Endothelial cell of umbilical vein (primary cell): ENCODE measurements around the gene BPIFA1. TPM values are rescaled to one million over a fixed set of nuclear protein-coding genes. Genes with fewer than 3 reads are reported as not detected.

Experiments used
- BruUV-seq: library from RNA; stranded (reverse); fragments of 400-500 nt; replicated peaks from 2 replicates; lab custom pipeline; 2021; lab: Mats Ljungman, UMichigan
- CTCF ChIA-PET: fragments of 300-600, 350-600 bp; sonication (Branson Sonifier 250); formaldehyde crosslinking; loops from one replicate; lab custom pipeline; 2021; ENCODE audit warnings: antibody characterized with exemption, inconsistent platforms; lab: Charles Lee
- POLR2A ChIA-PET: fragments of 300-600, 350-600 bp; sonication (Branson Sonifier 250); formaldehyde crosslinking; loops from one replicate; lab custom pipeline; 2021; ENCODE audit warnings: antibody characterized with exemption, inconsistent platforms; lab: Charles Lee
- DNase-seq: peaks from one replicate; pipeline ENCODE4 v3.0.0-alpha.2; 2011; ENCODE audit warnings: low read depth, low spot score
- FAIRE-seq: peaks from 2 replicates; lab custom pipeline; 2011; peaks lifted over from hg19 to GRCh38; lab: Jason Lieb, UNC
- H2AFZ ChIP-seq: 2 replicates; pipeline ENCODE4 v1.6.0; 2012; ENCODE audit warnings: low read depth, low read length, control low read depth, inconsistent platforms
- H3K27ac ChIP-seq: 2 replicates; pipeline ENCODE4 v1.5.1; 2011; ENCODE audit warnings: low read depth, mild to moderate bottlenecking, control low read depth, low read length, moderate library complexity; ENCODE audit not compliant: insufficient read depth
- H3K27me3 ChIP-seq, 2 experiments: 2 replicates each; pipeline versions ENCODE4 v1.6.0 to v1.6.1; 2011; ENCODE audit warnings: low read length in 2 of 2, mixed read lengths in 1 of 2; ENCODE audit not compliant: control insufficient read depth in 2 of 2, insufficient read depth in 2 of 2
- H3K36me3 ChIP-seq, 2 experiments: 2 replicates in 1 of 2; 3 replicates in 1 of 2; pipeline ENCODE4 v1.5.1; 2011; ENCODE audit warnings: low read length in 2 of 2, mild to moderate bottlenecking in 1 of 2, moderate library complexity in 1 of 2; ENCODE audit not compliant: control insufficient read depth in 2 of 2, insufficient read depth in 2 of 2; ENCODE audit errors: extremely low read depth in 1 of 2
- H3K4me1 ChIP-seq: 3 replicates; pipeline ENCODE4 v1.5.1; 2011; ENCODE audit warnings: mild to moderate bottlenecking, low read length; ENCODE audit not compliant: control insufficient read depth, insufficient read depth; ENCODE audit errors: extremely low read depth
- H3K4me2 ChIP-seq: 2 replicates; pipeline ENCODE4 v1.6.1; 2011; ENCODE audit warnings: low read length, control low read depth, mixed read lengths; ENCODE audit not compliant: insufficient read depth
- H3K4me3 ChIP-seq, 3 experiments: fragments of 200-600 bp in 1 of 3; sonication (generic), shearing (Covaris generic) in 1 of 3; replicated peaks in 1 of 3; 2 replicates each; pipeline ENCODE4 v1.5.1; 2011 to 2016; ENCODE audit warnings: control low read depth in 3 of 3, low read length in 3 of 3, mild to moderate bottlenecking in 2 of 3, inconsistent platforms in 1 of 3, low read depth in 1 of 3, moderate library complexity in 1 of 3; ENCODE audit not compliant: insufficient read depth in 1 of 3
- H3K79me2 ChIP-seq: 2 replicates; pipeline ENCODE4 v1.6.0; 2012; ENCODE audit warnings: low read length, inconsistent platforms; ENCODE audit not compliant: control insufficient read depth, insufficient read depth
- H3K9ac ChIP-seq: replicated peaks from 2 replicates; pipeline ENCODE3; 2011; ENCODE audit warnings: low read length, control low read depth; ENCODE audit not compliant: insufficient read depth; ENCODE audit errors: extremely low read depth
- H3K9me1 ChIP-seq: replicated peaks from 3 replicates; pipeline ENCODE4 v1.6.0; 2011; ENCODE audit warnings: mild to moderate bottlenecking, low read length; ENCODE audit not compliant: control insufficient read depth, insufficient read depth; ENCODE audit errors: extremely low read depth
- H3K9me3 ChIP-seq: replicated peaks from 2 replicates; pipeline ENCODE4 v1.5.1; 2012; ENCODE audit warnings: low read length, inconsistent platforms; ENCODE audit not compliant: control insufficient read depth, insufficient read depth
- H4K20me1 ChIP-seq: replicated peaks from 2 replicates; pipeline ENCODE3; 2011; ENCODE audit warnings: mild to moderate bottlenecking, low read length; ENCODE audit not compliant: control insufficient read depth, insufficient read depth; ENCODE audit errors: extremely low read depth
- EZH2 ChIP-seq: IDR thresholded peaks from 2 replicates; pipeline ENCODE4 v1.6.1; 2012; ENCODE audit warnings: borderline replicate concordance, low read depth, mild to moderate bottlenecking, moderate library complexity, low read length, inconsistent platforms; ENCODE audit not compliant: severe bottlenecking
- FOS ChIP-seq: IDR thresholded peaks from 2 replicates; pipeline ENCODE4 v1.6.1; 2011; ENCODE audit warnings: mild to moderate bottlenecking, low read length, moderate library complexity, borderline replicate concordance; ENCODE audit not compliant: insufficient read depth
- GATA2 ChIP-seq: IDR thresholded peaks from 2 replicates; pipeline ENCODE4 v1.7.0; 2011; ENCODE audit warnings: low read depth, mild to moderate bottlenecking, moderate library complexity, mixed read lengths, low read length; ENCODE audit not compliant: insufficient read length, insufficient read depth
- JUN ChIP-seq: IDR thresholded peaks from 2 replicates; pipeline ENCODE4 v1.6.1; 2011; ENCODE audit warnings: borderline replicate concordance, low read depth; ENCODE audit not compliant: insufficient read length, insufficient read depth
- MAX ChIP-seq: IDR thresholded peaks from 2 replicates; pipeline ENCODE4 v1.6.1; 2011; ENCODE audit not compliant: insufficient read depth, insufficient read length
- MYC ChIP-seq: IDR thresholded peaks from one replicate; pipeline ENCODE4 v1.6.1; 2011; ENCODE audit warnings: mild to moderate bottlenecking, low read depth, low read length
- POLR2A ChIP-seq: IDR thresholded peaks from 2 replicates; pipeline ENCODE4 v1.6.1; 2012; ENCODE audit warnings: low read depth, mild to moderate bottlenecking, control low read depth, low read length
- POLR2AphosphoS5 ChIP-seq: IDR thresholded peaks from 2 replicates; pipeline ENCODE4 v1.6.1; 2012; ENCODE audit warnings: low read depth, mild to moderate bottlenecking, control low read depth, low read length, moderate library complexity; ENCODE audit not compliant: insufficient read depth
- dilution Hi-C: fragments of 300-500 bp; cut with MboI; formaldehyde crosslinking; loops from one replicate; pipeline ENCODE4 v1.15.0; 2019; ENCODE audit warnings: low sequenced_read_pairs; ENCODE audit not compliant: extremely low pct_ligation_motif_present
- intact Hi-C: fragments of 100-400 bp; cut with micrococcal nuclease; formaldehyde crosslinking; loops from one replicate; pipeline ENCODE4 v1.10.0; 2022
- polyA plus RNA-seq, 4 experiments: library from polyadenylated mRNA; depleted of rRNA in 3 of 4; stranded (reverse) in 3 of 4; unstranded in 1 of 4; fragments of >200 nt; gene quantifications; 2 replicates each; pipeline versions ENCODE4 v1.2.1 to v1.2.3, GENCODE V29; 2011 to 2012; ENCODE audit warnings: missing spikeins in 1 of 4
- total RNA-seq: library from RNA; stranded (reverse); gene quantifications from 2 replicates; pipeline ENCODE4 v1.2.3, GENCODE V29; 2021
- TF ChIP-seq, protein P1 (sequence below), 2 donors: IDR thresholded peaks; 1 replicate in 1 of 2; 2 replicates in 1 of 2; pipeline ENCODE4 v1.5.1; 2011; ENCODE audit warnings: low read length in 2 of 2, mild to moderate bottlenecking in 2 of 2, moderate library complexity in 2 of 2, control low read depth in 1 of 2, inconsistent platforms in 1 of 2, low read depth in 1 of 2; ENCODE audit not compliant: insufficient read depth in 1 of 2; ENCODE audit errors: extremely low read depth in 1 of 2

BPIFA1 gene
- total and polyA plus RNA-seq, 2 donors (not counting 3 experiments of a cell fraction or from before 2014, with no cell fraction given) = not detected

GRCh38 chr20:33290852-33291251 is 55.1 kb downstream of the BPIFA1 start:
- TF ChIP-seq EZH2 = no peak
- TF ChIP-seq, protein P1, sequence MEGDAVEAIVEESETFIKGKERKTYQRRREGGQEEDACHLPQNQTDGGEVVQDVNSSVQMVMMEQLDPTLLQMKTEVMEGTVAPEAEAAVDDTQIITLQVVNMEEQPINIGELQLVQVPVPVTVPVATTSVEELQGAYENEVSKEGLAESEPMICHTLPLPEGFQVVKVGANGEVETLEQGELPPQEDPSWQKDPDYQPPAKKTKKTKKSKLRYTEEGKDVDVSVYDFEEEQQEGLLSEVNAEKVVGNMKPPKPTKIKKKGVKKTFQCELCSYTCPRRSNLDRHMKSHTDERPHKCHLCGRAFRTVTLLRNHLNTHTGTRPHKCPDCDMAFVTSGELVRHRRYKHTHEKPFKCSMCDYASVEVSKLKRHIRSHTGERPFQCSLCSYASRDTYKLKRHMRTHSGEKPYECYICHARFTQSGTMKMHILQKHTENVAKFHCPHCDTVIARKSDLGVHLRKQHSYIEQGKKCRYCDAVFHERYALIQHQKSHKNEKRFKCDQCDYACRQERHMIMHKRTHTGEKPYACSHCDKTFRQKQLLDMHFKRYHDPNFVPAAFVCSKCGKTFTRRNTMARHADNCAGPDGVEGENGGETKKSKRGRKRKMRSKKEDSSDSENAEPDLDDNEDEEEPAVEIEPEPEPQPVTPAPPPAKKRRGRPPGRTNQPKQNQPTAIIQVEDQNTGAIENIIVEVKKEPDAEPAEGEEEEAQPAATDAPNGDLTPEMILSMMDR (IDR thresholded peaks at IDR 0.05; ENCODE audit: extremely low read depth in 1 of 2, insufficient read depth in 1 of 2, low read depth in 1 of 2, low read length in 2 of 2) = no peak
- no peak for TF ChIP-seq MYC
- no peak for TF ChIP-seq MAX
- no peak for TF ChIP-seq GATA2
- BruUV-seq = no TSS peak
- no peak overlapping the region for H3K27ac ChIP-seq
- no peaks in the 10 kb centered on the region for H3K9me1 ChIP-seq
- DNase-seq (no peak), FAIRE-seq (no peak)
- dilution Hi-C loops (no loop called here), intact Hi-C loops (no loop called here)
- no peaks in the 10 kb centered on the region for H4K20me1 ChIP-seq
- no peak overlapping the region for H3K4me2 ChIP-seq
- no peaks in the 10 kb centered on the region for H3K9me3 ChIP-seq
- H2AFZ ChIP-seq = no peak overlapping the region
- peaks cover 0 to 2% of the 10 kb centered on the region in 2 experiments for H3K27me3 ChIP-seq
- no peaks in the 10 kb centered on the region for H3K36me3 ChIP-seq
- H3K79me2 ChIP-seq = no peaks in the 10 kb centered on the region
- ChIA-PET POLR2A (no interaction called here), CTCF (interaction anchor here (0.7 to 3.5 kb wide), 3 partner anchors 9 to 389 kb away, joined by 4 to 17 read pairs (median 5); no protein-coding TSS in a partner anchor)
- no peak overlapping the region for H3K9ac ChIP-seq
- H3K4me3 ChIP-seq = no peak overlapping the region
- H3K4me1 ChIP-seq = no peaks in the 10 kb centered on the region

DNA sequence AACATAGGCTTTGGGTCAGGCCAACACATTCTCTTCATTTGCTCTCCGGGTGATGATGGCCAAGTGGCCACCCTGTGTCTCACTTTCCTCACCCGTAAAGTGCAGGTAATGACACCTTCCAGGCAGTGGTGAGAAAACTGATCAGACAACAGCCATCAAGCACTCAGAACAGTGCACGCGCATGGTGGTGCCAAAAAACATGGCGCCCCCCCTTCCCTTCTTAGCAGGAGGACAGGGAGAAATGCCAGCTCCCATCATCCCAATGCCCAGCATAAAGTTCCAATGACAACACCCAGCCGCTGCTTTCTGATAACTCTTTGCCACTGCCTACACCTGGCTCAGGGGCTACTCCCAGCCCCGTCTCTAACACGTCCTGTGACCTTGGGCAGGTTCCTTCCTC is 55.6 kb downstream of the BPIFA1 start:
- no peaks in the 10 kb centered on the region for H3K9me3 ChIP-seq
- ChIA-PET POLR2A (no interaction called here), CTCF (interaction anchor here (0.7 to 3.5 kb wide), 3 partner anchors 10 to 390 kb away, joined by 4 to 17 read pairs (median 5); no protein-coding TSS in a partner anchor)
- no peaks in the 10 kb centered on the region for H3K9me1 ChIP-seq
- no peak overlapping the region for H2AFZ ChIP-seq
- dilution Hi-C loops = no loop called here
- H4K20me1 ChIP-seq = no peaks in the 10 kb centered on the region
- no peaks in the 10 kb centered on the region for H3K4me1 ChIP-seq
- DNase-seq (no peak), FAIRE-seq (no peak)
- H3K9ac ChIP-seq = no peak overlapping the region
- no peak overlapping the region for H3K4me3 ChIP-seq
- intact Hi-C loops = no loop called here
- no peaks in the 10 kb centered on the region for H3K79me2 ChIP-seq
- no peak overlapping the region for H3K27ac ChIP-seq
- TF ChIP-seq MAX (no peak), POLR2A (no peak), POLR2AphosphoS5 (no peak), MYC (no peak), FOS (no peak), GATA2 (no peak), JUN (no peak), EZH2 (no peak)
- TF ChIP-seq, protein P1 (IDR thresholded peaks at IDR 0.05; ENCODE audit: extremely low read depth in 1 of 2, insufficient read depth in 1 of 2, low read depth in 1 of 2, low read length in 2 of 2) = no peak
- peaks cover 0 to 2% of the 10 kb centered on the region in 2 experiments for H3K27me3 ChIP-seq
- H3K4me2 ChIP-seq = no peak overlapping the region
- no peaks in the 10 kb centered on the region for H3K36me3 ChIP-seq
- BruUV-seq = no TSS peak
